Spinal cord (tissue), 10 donors: ENCODE results near the gene PRIMA1. TPM values are rescaled to one million over a fixed set of nuclear protein-coding genes. Genes with fewer than 3 reads are reported as not detected.

ENCODE experiments used
- DNase-seq, 6 donors: peaks; one replicate each; pipeline versions ENCODE4 v3.0.0 to v3.0.0-alpha.2; 2013 to 2015; ENCODE audit warnings: low spot score in 6 of 6, low read depth in 4 of 6
- H3K27ac ChIP-seq: one replicate; pipeline ENCODE4 v1.5.1; 2013; ENCODE audit warnings: low read depth, low read length, control low read depth
- H3K27me3 ChIP-seq: one replicate; pipeline ENCODE4 v1.6.1; 2013; ENCODE audit warnings: low read length; ENCODE audit not compliant: control insufficient read depth, insufficient read depth
- H3K36me3 ChIP-seq: one replicate; pipeline ENCODE4 v1.6.1; 2013; ENCODE audit warnings: low read length; ENCODE audit not compliant: control insufficient read depth, insufficient read depth
- H3K4me1 ChIP-seq: one replicate; pipeline ENCODE4 v1.6.1; 2013; ENCODE audit warnings: low read length; ENCODE audit not compliant: control insufficient read depth, insufficient read depth
- H3K4me3 ChIP-seq: one replicate; pipeline ENCODE4 v1.5.1; 2013; ENCODE audit warnings: low read depth, low read length, control low read depth
- H3K9me3 ChIP-seq: one replicate; pipeline ENCODE4 v1.6.1; 2013; ENCODE audit warnings: low read length; ENCODE audit not compliant: control insufficient read depth, insufficient read depth
- WGBS: methylation state at CpG from one replicate; pipeline ENCODE4 v1.1.5; 2013; ENCODE audit warnings: missing lambda C conversion rate; ENCODE audit not compliant: insufficient coverage; 5-methylcytosine and 5-hydroxymethylcytosine counted together
- polyA plus RNA-seq, 2 donors: library from polyadenylated mRNA; unstranded; fragments of 120-200 nt; gene quantifications; one replicate each; pipeline ENCODE4 v1.2.1, GENCODE V29; 2013; ENCODE audit not compliant: insufficient read length in 2 of 2
- total RNA-seq, 2 donors: library from RNA; depleted of rRNA in 1 of 2; stranded (reverse); fragments of 120-200 nt in 1 of 2; fragments of >200 nt in 1 of 2; gene quantifications; one replicate each; pipeline versions ENCODE4 v1.2.3 to v1.2.4, GENCODE V29; 2013 to 2014
- donor health status: healthy.

The PRIMA1 gene
- total and polyA plus RNA-seq, 4 donors, result 4.5 to 27.8 (median 12.0) TPM

DNA sequence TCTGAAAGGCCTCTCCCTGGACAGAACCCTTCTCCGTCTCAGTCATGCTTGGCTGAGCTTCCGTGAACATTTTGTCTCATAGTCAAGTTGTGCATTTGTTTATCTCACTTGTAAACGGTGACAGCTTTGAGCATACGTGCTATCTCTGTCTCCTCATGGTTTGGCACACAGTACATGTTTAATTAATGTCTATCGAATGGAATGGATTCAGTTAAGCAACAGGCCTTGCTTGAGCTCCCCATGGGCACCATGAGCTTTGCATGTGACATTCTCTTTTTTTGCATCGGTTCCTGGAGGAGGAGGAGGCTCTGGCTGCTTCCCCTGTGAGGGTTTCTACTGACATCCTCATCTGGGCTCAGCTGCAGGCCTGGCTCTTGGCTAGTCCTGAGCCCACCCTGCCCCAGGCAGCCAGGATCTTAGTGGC, 80.0 kb downstream of the PRIMA1 start:
- DNase-seq, result peak in 2 of 6 donors; percentile 22 to 83
- 78% methylated on average over 6 of the region's 6 CpGs for WGBS

DNA sequence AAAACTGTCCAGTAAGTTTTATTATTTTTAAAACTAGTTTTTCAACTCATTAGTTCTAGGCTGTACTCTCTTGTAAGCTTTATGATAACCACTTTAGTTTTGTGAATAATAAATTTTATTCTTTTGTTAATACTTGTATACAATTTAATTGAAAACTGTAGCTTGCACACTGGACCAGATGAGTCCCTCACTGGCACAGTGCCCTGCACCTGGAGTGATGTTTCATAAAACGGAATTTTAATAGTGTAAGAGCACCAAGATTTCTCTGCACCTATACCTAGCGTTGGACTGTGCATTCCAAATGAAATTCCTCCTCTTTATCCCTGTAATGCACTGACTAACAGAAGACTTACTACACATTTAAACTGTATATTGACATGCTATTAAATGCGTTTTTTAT, 80.8 kb downstream of the PRIMA1 start:
- Histone ChIP-seq H3K27ac (no peak overlapping the region), H3K36me3 (peaks cover 16% of the 10 kb centered on the region), H3K9me3 (no peaks in the 10 kb centered on the region), H3K4me1 (peaks cover 5% of the 10 kb centered on the region), H3K27me3 (no peaks in the 10 kb centered on the region), H3K4me3 (no peak overlapping the region)
- DNase-seq, result no peak
- WGBS, result no CpG with 5 or more reads among the region's 3 CpGs

More for the DNA sequence above, 80.0 kb downstream of the PRIMA1 start:
- H3K27me3 ChIP-seq, result no peaks in the 10 kb centered on the region
- peaks cover 14% of the 10 kb centered on the region for H3K4me1 ChIP-seq
- H3K4me3 ChIP-seq, result no peak overlapping the region
- no peak overlapping the region for H3K27ac ChIP-seq
- H3K36me3 ChIP-seq, result peaks cover 16% of the 10 kb centered on the region
- no peaks in the 10 kb centered on the region for H3K9me3 ChIP-seq

- Histone ChIP-seq H3K36me3 (peaks cover 16% of the 10 kb centered on the region), H3K4me3 (no peak overlapping the region), H3K4me1 (no peaks in the 10 kb centered on the region), H3K9me3 (no peaks in the 10 kb centered on the region), H3K27ac (no peak overlapping the region), H3K27me3 (no peaks in the 10 kb centered on the region)
- 89% methylated on average over 20 of the region's 21 CpGs for WGBS
- DNase-seq, result no peak
Measured at GRCh38 chr14:93706360-93706955, 81.8 kb downstream of the PRIMA1 start.

DNA sequence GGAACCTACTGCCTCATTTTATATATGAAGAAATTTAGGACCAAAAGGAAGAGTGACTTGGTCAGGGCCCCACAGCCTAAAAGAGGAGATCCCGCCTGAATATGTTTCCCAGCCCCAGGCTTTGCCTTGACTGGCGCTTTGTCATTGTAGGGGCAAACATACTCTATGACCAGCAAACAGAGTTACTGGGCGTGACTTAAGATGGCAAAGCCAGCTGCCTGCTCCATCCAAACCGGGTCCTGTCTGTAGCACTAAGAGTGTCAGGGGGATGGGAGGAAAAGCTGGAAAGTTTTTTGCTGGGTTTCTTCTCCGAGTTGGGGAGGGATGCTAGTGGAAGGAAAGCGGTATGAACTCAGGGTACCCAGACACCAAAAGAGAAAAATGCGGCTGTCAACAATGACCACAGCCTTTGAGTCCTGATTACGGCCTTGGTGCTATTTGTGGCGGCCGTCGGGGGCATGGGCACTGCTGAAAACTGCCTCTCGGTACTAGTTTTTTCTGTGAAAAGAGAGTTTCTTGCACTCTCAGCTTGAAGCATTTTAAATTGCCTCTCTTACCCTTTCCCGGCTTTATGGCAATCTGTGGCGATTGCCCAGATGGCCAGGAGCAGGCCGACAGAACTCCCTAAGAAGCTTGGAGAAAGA, 82.7 kb downstream of the PRIMA1 start:
- Histone ChIP-seq H3K36me3 (peaks cover 16% of the 10 kb centered on the region), H3K4me1 (no peaks in the 10 kb centered on the region), H3K27me3 (no peaks in the 10 kb centered on the region), H3K27ac (no peak overlapping the region), H3K4me3 (no peak overlapping the region), H3K9me3 (no peaks in the 10 kb centered on the region)
- WGBS, result 81% methylated on average over 15 of the region's 15 CpGs
- no peak for DNase-seq

GRCh38 chr14:93703941-93704340, 84.3 kb downstream of the PRIMA1 start:
- WGBS, result 90% methylated on average over 4 of the region's 6 CpGs
- no peaks in the 10 kb centered on the region for H3K27me3 ChIP-seq
- DNase-seq, result no peak
- no peaks in the 10 kb centered on the region for H3K9me3 ChIP-seq
- no peaks in the 10 kb centered on the region for H3K4me1 ChIP-seq
- no peak overlapping the region for H3K4me3 ChIP-seq
- no peak overlapping the region for H3K27ac ChIP-seq
- H3K36me3 ChIP-seq, result peaks cover 16% of the 10 kb centered on the region

GRCh38 chr14:93702946-93703345, 85.3 kb downstream of the PRIMA1 start:
- DNase-seq, result no peak
- no peaks in the 10 kb centered on the region for H3K9me3 ChIP-seq
- H3K4me3 ChIP-seq, result no peak overlapping the region
- 83% methylated on average over 5 of the region's 6 CpGs for WGBS
- no peaks in the 10 kb centered on the region for H3K27me3 ChIP-seq
- H3K4me1 ChIP-seq, result no peaks in the 10 kb centered on the region
- H3K27ac ChIP-seq, result no peak overlapping the region
- H3K36me3 ChIP-seq, result peaks cover 13% of the 10 kb centered on the region

DNA sequence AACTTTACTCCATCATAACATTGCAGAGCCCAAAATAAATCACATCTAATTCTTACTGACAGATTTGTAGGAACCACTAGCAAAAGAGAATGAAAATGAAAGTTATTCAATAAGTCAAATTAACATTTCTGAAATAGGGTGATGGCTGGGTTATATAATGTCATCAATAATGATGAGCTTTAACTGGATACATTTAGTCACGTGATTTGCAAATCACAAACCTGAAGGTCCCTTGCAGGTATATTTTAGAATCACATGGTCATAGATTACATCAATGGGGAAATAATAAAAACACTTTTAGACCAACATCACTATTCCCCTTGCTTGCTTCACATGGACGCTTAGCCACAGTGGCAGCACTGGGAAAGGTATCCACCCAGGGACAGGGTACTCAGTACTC, 86.7 kb downstream of the PRIMA1 start:
- Histone ChIP-seq H3K9me3 (peaks cover 5% of the 10 kb centered on the region), H3K27ac (no peak overlapping the region), H3K36me3 (peaks cover 10% of the 10 kb centered on the region), H3K4me3 (no peak overlapping the region), H3K27me3 (no peaks in the 10 kb centered on the region), H3K4me1 (no peaks in the 10 kb centered on the region)
- no peak for DNase-seq
- no CpG with 5 or more reads among the region's 2 CpGs for WGBS

DNA sequence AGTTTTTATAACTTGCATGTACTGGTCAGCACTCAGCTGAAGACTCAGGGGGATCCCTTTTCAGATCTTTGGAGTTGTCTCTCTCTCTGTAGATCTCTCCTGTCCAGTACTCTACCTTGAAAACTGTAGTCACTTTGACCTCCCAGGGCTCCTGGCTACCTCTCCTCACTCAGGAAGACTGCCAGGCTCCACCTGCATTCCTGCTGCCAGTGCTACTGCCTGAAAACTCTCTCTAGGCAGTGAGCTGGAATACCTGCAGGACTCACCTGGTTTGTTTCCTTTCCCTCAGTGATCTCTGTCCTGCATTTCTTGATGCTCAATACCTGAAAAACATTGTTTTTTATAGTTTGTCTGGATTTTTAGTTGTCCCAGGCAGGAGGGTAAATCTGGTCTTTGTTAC, 87.4 kb downstream of the PRIMA1 start:
- H3K27me3 ChIP-seq, result no peaks in the 10 kb centered on the region
- no peak overlapping the region for H3K4me3 ChIP-seq
- H3K9me3 ChIP-seq, result peaks cover 5% of the 10 kb centered on the region
- H3K4me1 ChIP-seq, result no peaks in the 10 kb centered on the region
- H3K27ac ChIP-seq, result no peak overlapping the region
- no peak for DNase-seq
- H3K36me3 ChIP-seq, result peaks cover 8% of the 10 kb centered on the region

DNA sequence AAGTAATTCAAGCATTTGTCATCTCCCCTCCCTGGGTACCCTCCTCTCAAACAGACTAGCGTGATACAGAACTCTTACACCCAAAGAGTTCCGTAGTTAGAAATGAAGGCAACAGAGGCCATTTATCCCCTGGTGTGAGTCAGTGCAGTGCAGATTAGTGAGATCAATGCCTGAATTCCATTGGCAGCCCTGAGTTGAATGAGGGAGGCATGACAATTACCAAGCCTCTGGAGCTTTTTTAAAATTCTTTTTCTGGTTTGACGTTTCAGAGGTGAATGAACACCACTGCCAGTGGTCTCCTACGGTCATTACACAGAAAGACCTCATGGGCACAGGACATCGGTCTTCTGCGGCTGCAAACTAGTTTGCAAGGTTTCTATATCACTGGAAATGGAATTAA, 94.4 kb downstream of the PRIMA1 start:
- Histone ChIP-seq H3K4me3 (no peak overlapping the region), H3K27ac (no peak overlapping the region), H3K27me3 (no peaks in the 10 kb centered on the region), H3K36me3 (peaks cover 3% of the 10 kb centered on the region), H3K9me3 (peaks cover 5% of the 10 kb centered on the region), H3K4me1 (no peaks in the 10 kb centered on the region)
- no peak for DNase-seq
- WGBS, result 54% methylated on average over 3 of the region's 6 CpGs

GRCh38 chr14:93691042-93691780, 97.1 kb downstream of the PRIMA1 start:
- H3K27me3 ChIP-seq, result no peaks in the 10 kb centered on the region
- no peaks in the 10 kb centered on the region for H3K9me3 ChIP-seq
- H3K36me3 ChIP-seq, result peaks cover 3% of the 10 kb centered on the region
- H3K4me3 ChIP-seq, result no peak overlapping the region
- no peaks in the 10 kb centered on the region for H3K4me1 ChIP-seq
- no peak overlapping the region for H3K27ac ChIP-seq
- 83% methylated on average over 6 of the region's 16 CpGs for WGBS
- no peak for DNase-seq
